K562 (cell line): ENCODE measurements around the gene DENND6B. TPM values are rescaled to one million over a fixed set of nuclear protein-coding genes. Genes with fewer than 3 reads are reported as not detected.

Experiments used
- BCL6 ChIP-seq: fragments of 250-450 bp; sonication (Bioruptor Pico); IDR thresholded peaks from 2 replicates; pipeline ENCODE4 v1.4.0; 2020
- CREBBP ChIP-seq: IDR thresholded peaks from one replicate; pipeline ENCODE4 v1.6.1; 2012; ENCODE audit warnings: low read depth, mild to moderate bottlenecking, control low read depth, inconsistent platforms, low read length
- CTBP1 ChIP-seq: fragments of 450-650 bp; IDR thresholded peaks from 2 replicates; pipeline ENCODE4 v1.6.1; 2016; ENCODE audit warnings: borderline replicate concordance
- EHMT2 ChIP-seq: fragments of 450-650 bp; IDR thresholded peaks from 2 replicates; pipeline ENCODE4 v1.6.1; 2018; ENCODE audit warnings: antibody characterized with exemption
- ERF ChIP-seq: fragments of 450-650 bp; formaldehyde crosslinking; IDR thresholded peaks from 2 replicates; pipeline ENCODE4 v1.4.0; 2020; ENCODE audit warnings: mild to moderate bottlenecking, mixed read lengths
- ETV1 ChIP-seq: fragments of 450-650 bp; conservative IDR thresholded peaks from 2 replicates; pipeline ENCODE4 v1.6.1; 2016; ENCODE audit warnings: missing genetic modification characterization, control low read depth, low read depth, missing compliant biosample characterization
- IRF2 ChIP-seq: sonication (generic); formaldehyde crosslinking; IDR thresholded peaks from 2 replicates; pipeline ENCODE4 v1.8.1; 2022; ENCODE audit warnings: mild to moderate bottlenecking, missing genetic modification reagents
- LCOR ChIP-seq: sonication (generic); formaldehyde crosslinking; IDR thresholded peaks from 2 replicates; pipeline ENCODE4 v1.8.0; 2022; ENCODE audit warnings: mild to moderate bottlenecking, missing genetic modification reagents
- PHF20 ChIP-seq: fragments of 450-650 bp; IDR thresholded peaks from 2 replicates; pipeline ENCODE4 v1.6.1; 2018; ENCODE audit not compliant: partially characterized antibody
- TARDBP ChIP-seq: fragments of 450-650 bp; IDR thresholded peaks from 2 replicates; pipeline ENCODE4 v1.6.1; 2016
- TSC22D4 ChIP-seq: fragments of 450-650 bp; IDR thresholded peaks from 2 replicates; pipeline ENCODE4 v1.6.1; 2016; ENCODE audit warnings: missing genetic modification characterization, missing biosample characterization, control low read depth
- ZNF57 ChIP-seq: fragments of 450-650 bp; formaldehyde crosslinking; IDR thresholded peaks from 2 replicates; pipeline ENCODE4 v1.4.0; 2020; ENCODE audit warnings: mild to moderate bottlenecking, moderate library complexity
- ZNF584 ChIP-seq: fragments of 200-800 bp; sonication (Bioruptor generic); IDR thresholded peaks from 2 replicates; pipeline ENCODE4 v1.6.1; 2016; ENCODE audit warnings: low read depth, mild to moderate bottlenecking, missing genetic modification characterization, missing compliant biosample characterization
- ZNF586 ChIP-seq: fragments of 450-650 bp; formaldehyde crosslinking; conservative IDR thresholded peaks from 2 replicates; pipeline ENCODE4 v1.4.0; 2020; ENCODE audit warnings: mild to moderate bottlenecking, moderate library complexity
- polyA plus RNA-seq, 8 experiments: library from polyadenylated mRNA; depleted of rRNA in 4 of 8; stranded (reverse) in 5 of 8; unstranded in 3 of 8; fragments of >200 nt; fragmentation: Nextera tagmentation in 2 of 8; fragmentation: Illumina TruSeq in 1 of 8; extraction: Ambion mirVana in 2 of 8; extraction: Trizol in 1 of 8; gene quantifications; 2 replicates each; pipeline versions ENCODE4 v1.2.1 to v1.2.3, GENCODE V29; 2011 to 2014; ENCODE audit warnings: inconsistent platforms in 1 of 8, missing spikeins in 1 of 8
- total RNA-seq, 7 experiments: library from RNA; depleted of rRNA in 6 of 7; stranded (reverse); fragments of >200 nt in 6 of 7; fragmentation: Illumina TruSeq in 2 of 7; extraction: Trizol in 2 of 7; gene quantifications; 2 replicates each; pipeline versions ENCODE4 v1.2.1 to v1.2.3, GENCODE V29; 2011 to 2021; ENCODE audit warnings: low replicate concordance in 1 of 7
- TF ChIP-seq, protein P1 (sequence below), 2 experiments: IDR thresholded peaks; 2 replicates each; pipeline ENCODE4 v1.6.1; 2012; ENCODE audit warnings: improper control_type of control experiment in 2 of 2, low read depth in 2 of 2, low read length in 2 of 2, borderline replicate concordance in 1 of 2
- TF ChIP-seq, protein P2 (sequence below): sonication (generic); formaldehyde crosslinking; IDR thresholded peaks from 2 replicates; pipeline ENCODE4 v1.8.0; 2022; ENCODE audit warnings: missing genetic modification reagents, mild to moderate bottlenecking, moderate library complexity, borderline replicate concordance
- TF ChIP-seq, protein P3 (sequence below): IDR thresholded peaks from 2 replicates; pipeline ENCODE4 v1.6.1; 2011; ENCODE audit warnings: borderline replicate concordance, low read depth, mild to moderate bottlenecking, moderate library complexity, low read length; ENCODE audit not compliant: insufficient read depth, poor library complexity, severe bottlenecking
- TF ChIP-seq, protein P4 (sequence below): fragments of 450-650 bp; formaldehyde crosslinking; IDR thresholded peaks from 2 replicates; pipeline ENCODE4 v1.4.0; 2020; ENCODE audit warnings: mild to moderate bottlenecking, moderate library complexity
- TF ChIP-seq, protein P5 (sequence below): fragments of 450-650 bp; IDR thresholded peaks from 2 replicates; pipeline ENCODE4 v1.6.1; 2016; ENCODE audit warnings: antibody characterized with exemption

Gene DENND6B
- total and polyA plus RNA-seq, 9 of the 15 experiments (the other 6 are each of a cell fraction or from before 2014, with no cell fraction given), result 0.07 to 3.7 (median 1.5) TPM

DNA sequence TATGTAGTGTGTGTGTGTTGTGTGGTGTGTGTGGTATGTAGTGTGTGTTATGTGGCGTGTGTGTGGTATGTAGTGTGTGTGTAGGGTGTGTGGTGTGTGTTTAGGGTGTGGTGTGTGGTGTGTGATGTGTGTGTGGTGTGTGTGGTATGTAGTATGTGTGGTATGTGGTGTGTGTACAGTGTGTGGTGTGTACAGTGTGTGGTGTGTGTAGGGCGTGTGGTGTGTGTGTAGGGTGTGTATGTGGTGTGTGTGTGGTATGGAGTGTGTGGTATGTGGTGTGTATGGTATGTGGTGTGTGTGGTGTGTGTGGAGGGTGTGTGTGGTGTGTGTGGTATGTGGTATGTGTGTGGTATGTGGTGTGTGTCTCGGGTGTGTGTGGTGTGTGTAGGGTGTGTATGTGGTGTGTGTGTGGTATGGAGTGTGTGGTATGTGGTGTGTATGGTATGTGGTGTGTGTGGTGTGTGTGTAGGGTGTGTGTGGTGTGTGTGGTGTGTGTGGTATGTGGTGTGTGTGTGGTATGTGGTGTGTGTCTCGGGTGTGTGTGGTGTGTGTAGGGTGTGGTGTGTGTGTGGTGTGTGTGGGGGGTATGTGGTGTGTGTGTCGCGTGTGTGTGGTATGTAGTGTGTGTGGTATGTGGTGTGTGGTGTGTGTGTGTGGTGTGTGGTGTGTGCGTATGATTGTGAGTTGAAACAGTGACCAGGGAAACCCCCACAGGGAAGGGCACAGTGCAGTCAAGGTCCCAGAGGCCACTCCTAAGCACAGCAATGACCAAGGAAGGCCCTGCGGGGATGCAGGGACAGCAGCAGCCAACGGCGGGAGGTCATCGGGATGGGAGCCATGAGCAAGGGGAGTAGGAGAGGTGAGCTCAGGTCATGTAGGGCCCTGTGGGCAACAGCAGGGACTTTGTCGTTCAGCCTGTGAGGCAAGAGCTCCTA, 13.4 kb upstream of the DENND6B start (continued):
- TF ChIP-seq, protein P1, sequence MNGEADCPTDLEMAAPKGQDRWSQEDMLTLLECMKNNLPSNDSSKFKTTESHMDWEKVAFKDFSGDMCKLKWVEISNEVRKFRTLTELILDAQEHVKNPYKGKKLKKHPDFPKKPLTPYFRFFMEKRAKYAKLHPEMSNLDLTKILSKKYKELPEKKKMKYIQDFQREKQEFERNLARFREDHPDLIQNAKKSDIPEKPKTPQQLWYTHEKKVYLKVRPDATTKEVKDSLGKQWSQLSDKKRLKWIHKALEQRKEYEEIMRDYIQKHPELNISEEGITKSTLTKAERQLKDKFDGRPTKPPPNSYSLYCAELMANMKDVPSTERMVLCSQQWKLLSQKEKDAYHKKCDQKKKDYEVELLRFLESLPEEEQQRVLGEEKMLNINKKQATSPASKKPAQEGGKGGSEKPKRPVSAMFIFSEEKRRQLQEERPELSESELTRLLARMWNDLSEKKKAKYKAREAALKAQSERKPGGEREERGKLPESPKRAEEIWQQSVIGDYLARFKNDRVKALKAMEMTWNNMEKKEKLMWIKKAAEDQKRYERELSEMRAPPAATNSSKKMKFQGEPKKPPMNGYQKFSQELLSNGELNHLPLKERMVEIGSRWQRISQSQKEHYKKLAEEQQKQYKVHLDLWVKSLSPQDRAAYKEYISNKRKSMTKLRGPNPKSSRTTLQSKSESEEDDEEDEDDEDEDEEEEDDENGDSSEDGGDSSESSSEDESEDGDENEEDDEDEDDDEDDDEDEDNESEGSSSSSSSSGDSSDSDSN (IDR thresholded peaks at IDR 0.05; ENCODE audit: borderline replicate concordance in 1 of 2, low read depth in 2 of 2, low read length in 2 of 2), result 0 out of 4 replicates have a peak, but pooled peaks of 1 of the 2 experiments have one; percentile 35
- TF ChIP-seq LCOR (CRISPR knock-in tag) (no peak), TSC22D4 (tag) (no peak), BCL6 (CRISPR knock-in tag) (no peak), PHF20 (peak; percentile 78), CTBP1 (0 out of 2 replicates have a peak, but pooled peaks have one; percentile 45), TARDBP (no peak), ZNF586 (CRISPR knock-in tag) (no peak), ETV1 (tag) (no peak), ZNF584 (CRISPR knock-in tag) (no peak), ERF (CRISPR knock-in tag) (no peak), CREBBP (no peak), IRF2 (no peak), EHMT2 (no peak), ZNF57 (no peak)
- TF ChIP-seq, protein P2, sequence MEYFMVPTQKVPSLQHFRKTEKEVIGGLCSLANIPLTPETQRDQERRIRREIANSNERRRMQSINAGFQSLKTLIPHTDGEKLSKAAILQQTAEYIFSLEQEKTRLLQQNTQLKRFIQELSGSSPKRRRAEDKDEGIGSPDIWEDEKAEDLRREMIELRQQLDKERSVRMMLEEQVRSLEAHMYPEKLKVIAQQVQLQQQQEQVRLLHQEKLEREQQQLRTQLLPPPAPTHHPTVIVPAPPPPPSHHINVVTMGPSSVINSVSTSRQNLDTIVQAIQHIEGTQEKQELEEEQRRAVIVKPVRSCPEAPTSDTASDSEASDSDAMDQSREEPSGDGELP (CRISPR knock-in tag), result 0 out of 2 replicates have a peak, but pooled peaks have one; percentile 25
- TF ChIP-seq, protein P3, sequence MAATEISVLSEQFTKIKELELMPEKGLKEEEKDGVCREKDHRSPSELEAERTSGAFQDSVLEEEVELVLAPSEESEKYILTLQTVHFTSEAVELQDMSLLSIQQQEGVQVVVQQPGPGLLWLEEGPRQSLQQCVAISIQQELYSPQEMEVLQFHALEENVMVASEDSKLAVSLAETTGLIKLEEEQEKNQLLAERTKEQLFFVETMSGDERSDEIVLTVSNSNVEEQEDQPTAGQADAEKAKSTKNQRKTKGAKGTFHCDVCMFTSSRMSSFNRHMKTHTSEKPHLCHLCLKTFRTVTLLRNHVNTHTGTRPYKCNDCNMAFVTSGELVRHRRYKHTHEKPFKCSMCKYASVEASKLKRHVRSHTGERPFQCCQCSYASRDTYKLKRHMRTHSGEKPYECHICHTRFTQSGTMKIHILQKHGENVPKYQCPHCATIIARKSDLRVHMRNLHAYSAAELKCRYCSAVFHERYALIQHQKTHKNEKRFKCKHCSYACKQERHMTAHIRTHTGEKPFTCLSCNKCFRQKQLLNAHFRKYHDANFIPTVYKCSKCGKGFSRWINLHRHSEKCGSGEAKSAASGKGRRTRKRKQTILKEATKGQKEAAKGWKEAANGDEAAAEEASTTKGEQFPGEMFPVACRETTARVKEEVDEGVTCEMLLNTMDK, result no peak
- TF ChIP-seq, protein P4, sequence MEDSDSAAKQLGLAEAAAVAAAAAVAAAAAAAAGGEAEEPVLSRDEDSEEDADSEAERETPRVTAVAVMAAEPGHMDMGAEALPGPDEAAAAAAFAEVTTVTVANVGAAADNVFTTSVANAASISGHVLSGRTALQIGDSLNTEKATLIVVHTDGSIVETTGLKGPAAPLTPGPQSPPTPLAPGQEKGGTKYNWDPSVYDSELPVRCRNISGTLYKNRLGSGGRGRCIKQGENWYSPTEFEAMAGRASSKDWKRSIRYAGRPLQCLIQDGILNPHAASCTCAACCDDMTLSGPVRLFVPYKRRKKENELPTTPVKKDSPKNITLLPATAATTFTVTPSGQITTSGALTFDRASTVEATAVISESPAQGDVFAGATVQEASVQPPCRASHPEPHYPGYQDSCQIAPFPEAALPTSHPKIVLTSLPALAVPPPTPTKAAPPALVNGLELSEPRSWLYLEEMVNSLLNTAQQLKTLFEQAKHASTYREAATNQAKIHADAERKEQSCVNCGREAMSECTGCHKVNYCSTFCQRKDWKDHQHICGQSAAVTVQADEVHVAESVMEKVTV (CRISPR knock-in tag), result no peak
- TF ChIP-seq, protein P5, sequence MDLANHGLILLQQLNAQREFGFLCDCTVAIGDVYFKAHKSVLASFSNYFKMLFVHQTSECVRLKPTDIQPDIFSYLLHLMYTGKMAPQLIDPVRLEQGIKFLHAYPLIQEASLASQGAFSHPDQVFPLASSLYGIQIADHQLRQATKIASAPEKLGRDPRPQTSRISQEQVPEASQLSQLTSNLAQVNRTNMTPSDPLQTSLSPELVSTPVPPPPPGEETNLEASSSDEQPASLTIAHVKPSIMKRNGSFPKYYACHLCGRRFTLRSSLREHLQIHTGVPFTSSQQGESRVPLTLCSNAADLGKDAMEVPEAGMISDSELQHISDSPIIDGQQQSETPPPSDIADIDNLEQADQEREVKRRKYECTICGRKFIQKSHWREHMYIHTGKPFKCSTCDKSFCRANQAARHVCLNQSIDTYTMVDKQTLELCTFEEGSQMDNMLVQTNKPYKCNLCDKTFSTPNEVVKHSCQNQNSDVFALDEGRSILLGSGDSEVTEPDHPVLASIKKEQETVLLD, result no peak
